PC-9 (cell line): ENCODE results near the gene STRADA. TPM values are rescaled to one million over a fixed set of nuclear protein-coding genes. Genes with fewer than 3 reads are reported as not detected.

Experiments
- BruUV-seq: library from RNA; stranded (reverse); fragments of 400-500 nt; replicated peaks from 2 replicates; lab custom pipeline; 2021; lab: Mats Ljungman, UMichigan
- CTCF ChIA-PET: fragments of 300-600 bp; sonication (Branson Sonifier 250); formaldehyde crosslinking; loops from one replicate; lab custom pipeline; 2022; ENCODE audit warnings: antibody characterized with exemption; lab: Charles Lee
- POLR2A ChIA-PET: fragments of 300-600 bp; sonication (Branson Sonifier 250); formaldehyde crosslinking; loops from one replicate; lab custom pipeline; 2022; ENCODE audit warnings: antibody characterized with exemption; ENCODE audit not compliant: unreplicated experiment; lab: Charles Lee
- DNase-seq, 2 experiments: peaks; one replicate each; pipeline versions ENCODE4 v3.0.0 to v3.0.0-alpha.2; 2015 to 2022; ENCODE audit warnings: mixed read lengths in 1 of 2
- H2AFZ ChIP-seq: fragments of 200-600 bp; sonication (generic); 2 replicates; pipeline ENCODE4 v1.8.1; 2017; ENCODE audit warnings: antibody characterized with exemption
- H3F3A ChIP-seq: fragments of 200-600 bp; sonication (generic); 2 replicates; pipeline ENCODE4 v1.8.1; 2017; ENCODE audit warnings: antibody characterized with exemption, mild to moderate bottlenecking, low read depth; ENCODE audit not compliant: insufficient read depth
- H3K27ac ChIP-seq: fragments of 200-600 bp; sonication (generic); 2 replicates; pipeline ENCODE4 v1.6.1; 2016; ENCODE audit warnings: mixed run types
- H3K27me3 ChIP-seq: fragments of 200-600 bp; sonication (generic); 2 replicates; pipeline ENCODE4 v1.6.1; 2016; ENCODE audit warnings: low read depth, mixed run types; ENCODE audit not compliant: insufficient read depth
- H3K36me3 ChIP-seq: fragments of 200-600 bp; sonication (generic); 2 replicates; pipeline ENCODE4 v1.6.1; 2016; ENCODE audit warnings: low read depth, mixed run types
- H3K4me1 ChIP-seq: fragments of 200-600 bp; sonication (generic); replicated peaks from 2 replicates; pipeline ENCODE4 v1.6.1; 2016; ENCODE audit warnings: mixed run types; ENCODE audit not compliant: insufficient read depth
- H3K4me2 ChIP-seq: fragments of 200-600 bp; sonication (generic); 2 replicates; pipeline ENCODE4 v1.6.1; 2017; ENCODE audit warnings: mixed run types
- H3K4me3 ChIP-seq: fragments of 200-600 bp; sonication (generic); 2 replicates; pipeline ENCODE4 v1.6.1; 2016; ENCODE audit warnings: mixed run types
- H3K79me2 ChIP-seq: fragments of 200-600 bp; sonication (generic); 2 replicates; pipeline ENCODE4 v1.6.1; 2017; ENCODE audit warnings: low read depth, mixed run types
- H3K9me2 ChIP-seq: fragments of 200-600 bp; sonication (generic); 2 replicates; pipeline ENCODE4 v1.8.1; 2017; ENCODE audit warnings: mild to moderate bottlenecking; ENCODE audit not compliant: insufficient read depth
- H3K9me3 ChIP-seq: fragments of 200-600 bp; sonication (generic); 2 replicates; pipeline ENCODE4 v1.8.1; 2016; ENCODE audit warnings: low read depth; ENCODE audit not compliant: insufficient read depth
- H4K20me1 ChIP-seq: fragments of 200-600 bp; sonication (generic); 2 replicates; pipeline ENCODE4 v1.8.1; 2017; ENCODE audit not compliant: insufficient read depth
- CTCF ChIP-seq: fragments of 200-600 bp; sonication (generic); conservative IDR thresholded peaks from 2 replicates; pipeline ENCODE4 v1.6.1; 2017; ENCODE audit warnings: mixed run types, antibody characterized with exemption, mild to moderate bottlenecking, moderate library complexity
- EZH2 ChIP-seq: fragments of 200-600 bp; sonication (generic); IDR thresholded peaks from 2 replicates; pipeline ENCODE4 v1.8.0; 2017; ENCODE audit warnings: antibody characterized with exemption, low read depth
- intact Hi-C: fragments of 100-400 bp; cut with micrococcal nuclease; formaldehyde crosslinking; loops from one replicate; pipeline ENCODE4 v1.10.0; 2022; ENCODE audit not compliant: unreplicated experiment
- total RNA-seq: library from RNA; stranded (reverse); gene quantifications from 2 replicates; pipeline ENCODE4 v1.2.3, GENCODE V29; 2021

STRADA gene
- total RNA-seq, 1 experiment from 2014 or later = 28.8 TPM

- BruUV-seq = no TSS peak
Observed at GRCh38 chr17:63692195-63692816, 49.3 kb downstream of the STRADA start.

GRCh38 chr17:63689479-63689878 is 52.1 kb downstream of the STRADA start:
- ChIA-PET CTCF (no interaction called here), POLR2A (no interaction called here)
- Histone ChIP-seq H3F3A (no peaks in the 10 kb centered on the region), H2AFZ (no peak overlapping the region), H3K27me3 (no peaks in the 10 kb centered on the region), H3K9me2 (no peaks in the 10 kb centered on the region), H3K36me3 (no peaks in the 10 kb centered on the region), H3K9me3 (no peaks in the 10 kb centered on the region), H3K27ac (no peak overlapping the region), H3K4me3 (no peak overlapping the region), H4K20me1 (no peaks in the 10 kb centered on the region), H3K4me2 (no peak overlapping the region), H3K79me2 (no peaks in the 10 kb centered on the region), H3K4me1 (no peaks in the 10 kb centered on the region)
- no peak for TF ChIP-seq CTCF
- TF ChIP-seq EZH2 = no peak
- intact Hi-C loops = no loop called here
- BruUV-seq = no TSS peak
- DNase-seq = no peak

More at GRCh38 chr17:63692195-63692816, 49.3 kb downstream of the STRADA start:
- TF ChIP-seq EZH2 (no peak), CTCF (no peak; the same call in 1 of the 2 replicates)
- intact Hi-C loops = no loop called here
- Histone ChIP-seq H3F3A (no peaks in the 10 kb centered on the region), H3K4me1 (no peaks in the 10 kb centered on the region), H3K36me3 (no peaks in the 10 kb centered on the region), H3K27me3 (no peaks in the 10 kb centered on the region), H3K4me2 (no peak overlapping the region), H3K27ac (no peak overlapping the region), H4K20me1 (no peaks in the 10 kb centered on the region), H3K9me3 (no peaks in the 10 kb centered on the region), H3K4me3 (no peak overlapping the region), H3K79me2 (no peaks in the 10 kb centered on the region), H2AFZ (no peak overlapping the region), H3K9me2 (no peaks in the 10 kb centered on the region)
- ChIA-PET POLR2A (no interaction called here), CTCF (no interaction called here)
- DNase-seq = no peak

- H3K36me3 ChIP-seq = no peaks in the 10 kb centered on the region
- H3K4me2 ChIP-seq = no peak overlapping the region
- TF ChIP-seq CTCF (no peak), EZH2 (no peak)
- ChIA-PET CTCF (no interaction called here), POLR2A (no interaction called here)
- H4K20me1 ChIP-seq = no peaks in the 10 kb centered on the region
- intact Hi-C loops = no loop called here
- no peaks in the 10 kb centered on the region for H3K9me2 ChIP-seq
- H3K79me2 ChIP-seq = no peaks in the 10 kb centered on the region
- no peak overlapping the region for H3K4me3 ChIP-seq
- H3K27me3 ChIP-seq = no peaks in the 10 kb centered on the region
- no peaks in the 10 kb centered on the region for H3F3A ChIP-seq
- no peaks in the 10 kb centered on the region for H3K9me3 ChIP-seq
- no peak overlapping the region for H2AFZ ChIP-seq
- H3K27ac ChIP-seq = no peak overlapping the region
- H3K4me1 ChIP-seq = no peaks in the 10 kb centered on the region
- DNase-seq = no peak
- BruUV-seq = no TSS peak
Observed at GRCh38 chr17:63688396-63689020, 53.1 kb downstream of the STRADA start.
